Thoracic aorta (tissue), 2 donors: Measurements from ENCODE around the gene ING4. TPM values are rescaled to one million over a fixed set of nuclear protein-coding genes. Genes with fewer than 3 reads are reported as not detected.

Experiments used
- ATAC-seq: fragments of 150-250 bp; one replicate; pipeline ENCODE4 v1.8.0; 2017; ENCODE audit warnings: low read depth; ENCODE audit not compliant: insufficient number of reproducible peaks, low FRiP score
- DNase-seq: peaks from one replicate; pipeline ENCODE4 v3.0.0-alpha.2; 2020; ENCODE audit warnings: low spot score
- H3K27ac ChIP-seq, 2 donors: fragments of 200-600 bp; sonication (generic); 1 replicate in 1 of 2; 2 replicates in 1 of 2; pipeline ENCODE4 v1.5.1; 2016; ENCODE audit warnings: mild to moderate bottlenecking in 2 of 2, moderate library complexity in 2 of 2
- H3K27me3 ChIP-seq: fragments of 200-600 bp; sonication (generic); replicated peaks from 2 replicates; pipeline ENCODE4 v1.6.0; 2016; ENCODE audit warnings: mild to moderate bottlenecking; ENCODE audit not compliant: insufficient read depth
- H3K36me3 ChIP-seq: fragments of 200-600 bp; sonication (generic); one replicate; pipeline ENCODE4 v1.5.1; 2016
- H3K4me1 ChIP-seq, 2 donors: fragments of 200-600 bp; sonication (generic); 1 replicate in 1 of 2; 2 replicates in 1 of 2; pipeline versions ENCODE4 v1.5.1 to v1.6.0; 2016; ENCODE audit warnings: low read depth in 2 of 2, mild to moderate bottlenecking in 1 of 2; ENCODE audit not compliant: control insufficient read depth in 1 of 2
- H3K4me3 ChIP-seq: fragments of 200-600 bp; sonication (generic); 2 replicates; pipeline ENCODE4 v1.5.1; 2016; ENCODE audit warnings: mild to moderate bottlenecking
- H3K9me3 ChIP-seq: fragments of 200-600 bp; sonication (generic); 2 replicates; pipeline ENCODE4 v1.5.1; 2016
- CTCF ChIP-seq: fragments of 200-600 bp; sonication (generic); IDR thresholded peaks from one replicate; pipeline ENCODE4 v1.5.1; 2019; ENCODE audit warnings: antibody characterized with exemption
- total RNA-seq, 2 donors: library from RNA; depleted of rRNA; stranded (reverse); fragments of >200 nt; gene quantifications; one replicate each; pipeline versions ENCODE4 v1.1.0 to v1.2.3, GENCODE V29; 2016

The ING4 gene
- total RNA-seq, 2 donors from 2014 or later: 21.8 to 36.9 TPM

GRCh38 chr12:6607751-6608591 lies 54.9 kb downstream of the ING4 start:
- no peaks in the 10 kb centered on the region for H3K9me3 ChIP-seq
- no peak for TF ChIP-seq CTCF
- no peak overlapping the region for H3K4me3 ChIP-seq
- ATAC-seq: peak; percentile 35
- H3K27ac ChIP-seq: peak overlapping the region; percentile 74 to 93
- peaks cover 32 to 46% of the 10 kb centered on the region in 2 donors for H3K4me1 ChIP-seq
- peak; percentile 48 for DNase-seq
- no peaks in the 10 kb centered on the region for H3K27me3 ChIP-seq
- H3K36me3 ChIP-seq: no peaks in the 10 kb centered on the region

GRCh38 chr12:6606331-6607131 lies 56.4 kb downstream of the ING4 start:
- H3K4me3 ChIP-seq: peak overlapping the region; percentile 92
- peaks cover 7% of the 10 kb centered on the region for H3K36me3 ChIP-seq
- peak; percentile 43 for DNase-seq
- H3K4me1 ChIP-seq: peaks cover 28 to 43% of the 10 kb centered on the region in 2 donors
- ATAC-seq: peak; percentile 16
- H3K27me3 ChIP-seq: no peaks in the 10 kb centered on the region
- H3K27ac ChIP-seq: peak overlapping the region; percentile 91 to 93
- no peak for TF ChIP-seq CTCF
- H3K9me3 ChIP-seq: no peaks in the 10 kb centered on the region

- Histone ChIP-seq H3K27me3 (no peaks in the 10 kb centered on the region), H3K4me1 (peaks cover 28 to 41% of the 10 kb centered on the region in 2 donors), H3K27ac (peak overlapping the region; percentile 91 to 93), H3K4me3 (peak overlapping the region; percentile 92), H3K9me3 (no peaks in the 10 kb centered on the region), H3K36me3 (peaks cover 16% of the 10 kb centered on the region)
- no peak for DNase-seq
- no peak for ATAC-seq
- TF ChIP-seq CTCF: no peak
Measured at GRCh38 chr12:6605421-6606330, 57.2 kb downstream of the ING4 start.

- H3K4me3 ChIP-seq: peak overlapping the region; percentile 92
- no peak for DNase-seq
- peak overlapping the region; percentile 41 to 93 for H3K27ac ChIP-seq
- H3K9me3 ChIP-seq: no peaks in the 10 kb centered on the region
- H3K4me1 ChIP-seq: peaks cover 28 to 41% of the 10 kb centered on the region in 2 donors
- H3K36me3 ChIP-seq: peaks cover 28% of the 10 kb centered on the region
- H3K27me3 ChIP-seq: no peaks in the 10 kb centered on the region
- no peak for ATAC-seq
- no peak for TF ChIP-seq CTCF
Measured at GRCh38 chr12:6604259-6605029, 58.5 kb downstream of the ING4 start.
